Epithelial cell of prostate (primary cell): ENCODE results near the gene GAK.

Experiments
- DNase-seq: peaks from one replicate; pipeline ENCODE4 v3.0.0-alpha.2; 2011; ENCODE audit warnings: low read depth, low spot score
- H3K27ac ChIP-seq: fragments of 450-650 bp; 2 replicates; pipeline ENCODE4 v1.5.1; 2017; ENCODE audit warnings: mild to moderate bottlenecking

Gene GAK

GRCh38 chr4:893995-894705 lies 38.0 kb downstream of the GAK start:
- no peak for DNase-seq
- no peak overlapping the region for H3K27ac ChIP-seq

GRCh38 chr4:893276-893994 lies 38.7 kb downstream of the GAK start:
- no peak for DNase-seq
- H3K27ac ChIP-seq: no peak overlapping the region

- no peak overlapping the region for H3K27ac ChIP-seq
- DNase-seq: no peak
Observed at GRCh38 chr4:892780-893179, 39.3 kb downstream of the GAK start.

GRCh38 chr4:891747-892146 lies 40.4 kb downstream of the GAK start:
- no peak for DNase-seq
- no peak overlapping the region for H3K27ac ChIP-seq

GRCh38 chr4:890036-890695 lies 42.0 kb downstream of the GAK start:
- H3K27ac ChIP-seq: no peak overlapping the region
- no peak for DNase-seq

GRCh38 chr4:889516-889915 lies 42.6 kb downstream of the GAK start:
- no peak for DNase-seq

GRCh38 chr4:888029-888428 lies 44.1 kb downstream of the GAK start:
- no peak overlapping the region for H3K27ac ChIP-seq
- no peak for DNase-seq

More at GRCh38 chr4:889516-889915, 42.6 kb downstream of the GAK start:
- no peak overlapping the region for H3K27ac ChIP-seq

- DNase-seq: no peak
Observed at GRCh38 chr4:887034-887763, 44.9 kb downstream of the GAK start.

GRCh38 chr4:886244-886643 lies 45.9 kb downstream of the GAK start:
- DNase-seq: no peak
- no peak overlapping the region for H3K27ac ChIP-seq

More at GRCh38 chr4:887034-887763, 44.9 kb downstream of the GAK start:
- H3K27ac ChIP-seq: no peak overlapping the region

- no peak overlapping the region for H3K27ac ChIP-seq
- no peak for DNase-seq
Observed at GRCh38 chr4:885353-885752, 46.8 kb downstream of the GAK start.

GRCh38 chr4:884896-885295 lies 47.2 kb downstream of the GAK start:
- no peak overlapping the region for H3K27ac ChIP-seq
- DNase-seq: no peak

GRCh38 chr4:884259-884658 lies 47.9 kb downstream of the GAK start:
- no peak for DNase-seq
- no peak overlapping the region for H3K27ac ChIP-seq

GRCh38 chr4:883377-884095 lies 48.6 kb downstream of the GAK start:
- no peak for DNase-seq

GRCh38 chr4:882646-883045 lies 49.5 kb downstream of the GAK start:
- H3K27ac ChIP-seq: no peak overlapping the region
- no peak for DNase-seq

More at GRCh38 chr4:883377-884095, 48.6 kb downstream of the GAK start:
- no peak overlapping the region for H3K27ac ChIP-seq

GRCh38 chr4:881709-882108 lies 50.4 kb downstream of the GAK start:
- H3K27ac ChIP-seq: no peak overlapping the region
- DNase-seq: no peak

GRCh38 chr4:880684-881405 lies 51.3 kb downstream of the GAK start:
- DNase-seq: no peak
- no peak overlapping the region for H3K27ac ChIP-seq

- H3K27ac ChIP-seq: no peak overlapping the region
- no peak for DNase-seq
Observed at GRCh38 chr4:879729-880077, 52.4 kb downstream of the GAK start.

GRCh38 chr4:878796-879728 lies 53.1 kb downstream of the GAK start:
- H3K27ac ChIP-seq: no peak overlapping the region

More at GRCh38 chr4:878796-879728, 53.1 kb downstream of the GAK start:
- DNase-seq: no peak
